ENCODE measurements around the gene NOC3L.

The NOC3L gene

DNA sequence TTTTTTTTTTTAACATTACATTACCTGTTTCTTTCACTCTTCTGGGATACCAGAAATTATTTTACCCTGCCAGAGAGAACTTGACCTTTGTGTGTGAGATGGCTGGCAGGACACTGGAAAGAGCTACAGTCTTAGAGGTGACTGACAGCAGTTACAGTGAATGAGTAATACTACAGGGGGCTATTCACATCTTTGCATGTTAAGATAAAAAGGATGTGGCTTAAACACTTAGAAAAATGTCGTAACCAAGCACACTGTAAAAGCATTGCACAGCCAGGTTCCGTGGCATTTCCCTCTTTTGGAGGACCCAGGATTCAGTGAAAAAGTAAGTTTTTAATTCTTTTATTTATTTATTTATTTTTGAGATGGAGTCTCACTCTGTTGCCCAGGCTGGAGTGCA is 20.8 kb upstream of the NOC3L start:
- no peak for DNase-seq (ENCODE audit: low spot score)
- Histone ChIP-seq H3K4me3 (ENCODE audit: severe bottlenecking) (no peak overlapping the region), H3K9me3 (ENCODE audit: severe bottlenecking) (no peaks in the 10 kb centered on the region), H3K27ac (ENCODE audit: poor library complexity, severe bottlenecking) (no peak overlapping the region), H3K27me3 (ENCODE audit: insufficient read depth, poor library complexity, severe bottlenecking) (no peaks in the 10 kb centered on the region), H3K36me3 (ENCODE audit: low read depth) (no peaks in the 10 kb centered on the region), H3K4me1 (ENCODE audit: insufficient read depth, poor library complexity, severe bottlenecking) (no peaks in the 10 kb centered on the region)
- TF ChIP-seq, protein P1, sequence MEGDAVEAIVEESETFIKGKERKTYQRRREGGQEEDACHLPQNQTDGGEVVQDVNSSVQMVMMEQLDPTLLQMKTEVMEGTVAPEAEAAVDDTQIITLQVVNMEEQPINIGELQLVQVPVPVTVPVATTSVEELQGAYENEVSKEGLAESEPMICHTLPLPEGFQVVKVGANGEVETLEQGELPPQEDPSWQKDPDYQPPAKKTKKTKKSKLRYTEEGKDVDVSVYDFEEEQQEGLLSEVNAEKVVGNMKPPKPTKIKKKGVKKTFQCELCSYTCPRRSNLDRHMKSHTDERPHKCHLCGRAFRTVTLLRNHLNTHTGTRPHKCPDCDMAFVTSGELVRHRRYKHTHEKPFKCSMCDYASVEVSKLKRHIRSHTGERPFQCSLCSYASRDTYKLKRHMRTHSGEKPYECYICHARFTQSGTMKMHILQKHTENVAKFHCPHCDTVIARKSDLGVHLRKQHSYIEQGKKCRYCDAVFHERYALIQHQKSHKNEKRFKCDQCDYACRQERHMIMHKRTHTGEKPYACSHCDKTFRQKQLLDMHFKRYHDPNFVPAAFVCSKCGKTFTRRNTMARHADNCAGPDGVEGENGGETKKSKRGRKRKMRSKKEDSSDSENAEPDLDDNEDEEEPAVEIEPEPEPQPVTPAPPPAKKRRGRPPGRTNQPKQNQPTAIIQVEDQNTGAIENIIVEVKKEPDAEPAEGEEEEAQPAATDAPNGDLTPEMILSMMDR (IDR thresholded peaks at IDR 0.05; ENCODE audit: poor library complexity, severe bottlenecking), result no peak
- no peak for ATAC-seq (ENCODE audit: low read depth)

- ATAC-seq (ENCODE audit: low read depth) (no peak), DNase-seq (ENCODE audit: low spot score) (no peak)
- H3K4me3 ChIP-seq (ENCODE audit: severe bottlenecking), result no peak overlapping the region
- TF ChIP-seq, protein P1 (IDR thresholded peaks at IDR 0.05; ENCODE audit: poor library complexity, severe bottlenecking), result no peak
- no peaks in the 10 kb centered on the region for H3K9me3 ChIP-seq (ENCODE audit: severe bottlenecking)
- no peaks in the 10 kb centered on the region for H3K27me3 ChIP-seq (ENCODE audit: insufficient read depth, poor library complexity, severe bottlenecking)
- no peak overlapping the region for H3K27ac ChIP-seq (ENCODE audit: poor library complexity, severe bottlenecking)
- H3K4me1 ChIP-seq (ENCODE audit: insufficient read depth, poor library complexity, severe bottlenecking), result no peaks in the 10 kb centered on the region
- no peaks in the 10 kb centered on the region for H3K36me3 ChIP-seq (ENCODE audit: low read depth)
Observed at GRCh38 chr10:94376865-94377264, 14.1 kb upstream of the NOC3L start.

- Histone ChIP-seq H3K27ac (ENCODE audit: poor library complexity, severe bottlenecking) (no peak overlapping the region), H3K36me3 (ENCODE audit: low read depth) (no peaks in the 10 kb centered on the region), H3K9me3 (ENCODE audit: severe bottlenecking) (no peaks in the 10 kb centered on the region), H3K4me3 (ENCODE audit: severe bottlenecking) (no peak overlapping the region), H3K27me3 (ENCODE audit: insufficient read depth, poor library complexity, severe bottlenecking) (no peaks in the 10 kb centered on the region), H3K4me1 (ENCODE audit: insufficient read depth, poor library complexity, severe bottlenecking) (no peaks in the 10 kb centered on the region)
- ATAC-seq (ENCODE audit: low read depth), result no peak
- DNase-seq (ENCODE audit: low spot score), result no peak
- TF ChIP-seq, protein P1 (IDR thresholded peaks at IDR 0.05; ENCODE audit: poor library complexity, severe bottlenecking), result no peak
Observed at GRCh38 chr10:94375374-94375773, 12.6 kb upstream of the NOC3L start.

DNA sequence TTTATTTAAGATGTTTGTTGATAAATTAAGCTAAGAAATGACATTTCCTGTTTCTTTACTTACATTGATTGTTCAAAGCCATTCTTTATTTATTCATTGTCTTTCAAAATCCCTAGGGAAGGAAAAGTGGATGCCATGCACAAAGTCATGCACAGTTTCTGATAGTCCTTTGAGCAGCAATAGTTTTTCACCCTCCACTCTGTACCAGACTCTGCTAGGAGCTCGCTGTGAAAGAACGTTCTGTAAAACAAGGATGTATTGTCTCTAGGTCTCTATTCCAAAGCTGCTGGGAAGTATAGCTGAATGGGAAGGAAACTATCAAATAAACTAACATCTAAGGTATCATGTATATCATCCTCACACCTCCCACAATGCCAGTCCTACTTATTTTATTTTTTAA is 7.8 kb upstream of the NOC3L start:
- ATAC-seq (ENCODE audit: low read depth) (no peak), DNase-seq (ENCODE audit: low spot score) (no peak)
- Histone ChIP-seq H3K36me3 (ENCODE audit: low read depth) (no peaks in the 10 kb centered on the region), H3K27ac (ENCODE audit: poor library complexity, severe bottlenecking) (no peak overlapping the region), H3K4me3 (ENCODE audit: severe bottlenecking) (no peak overlapping the region), H3K27me3 (ENCODE audit: insufficient read depth, poor library complexity, severe bottlenecking) (no peaks in the 10 kb centered on the region), H3K4me1 (ENCODE audit: insufficient read depth, poor library complexity, severe bottlenecking) (no peaks in the 10 kb centered on the region), H3K9me3 (ENCODE audit: severe bottlenecking) (no peaks in the 10 kb centered on the region)
- TF ChIP-seq, protein P1 (IDR thresholded peaks at IDR 0.05; ENCODE audit: poor library complexity, severe bottlenecking), result no peak

- Histone ChIP-seq H3K4me3 (ENCODE audit: severe bottlenecking) (no peak overlapping the region), H3K27me3 (ENCODE audit: insufficient read depth, poor library complexity, severe bottlenecking) (no peaks in the 10 kb centered on the region), H3K9me3 (ENCODE audit: severe bottlenecking) (no peaks in the 10 kb centered on the region), H3K36me3 (ENCODE audit: low read depth) (peaks cover under 1% of the 10 kb centered on the region; the same call in 1 of the 2 replicates), H3K27ac (ENCODE audit: poor library complexity, severe bottlenecking) (no peak overlapping the region), H3K4me1 (ENCODE audit: insufficient read depth, poor library complexity, severe bottlenecking) (no peaks in the 10 kb centered on the region)
- TF ChIP-seq, protein P1 (IDR thresholded peaks at IDR 0.05; ENCODE audit: poor library complexity, severe bottlenecking), result no peak
- no peak for DNase-seq (ENCODE audit: low spot score)
- ATAC-seq (ENCODE audit: low read depth), result no peak
Observed at GRCh38 chr10:94366382-94366781, 3.6 kb upstream of the NOC3L start.
